Uterus (tissue), 2 donors: ENCODE results near the gene PLS1.

ENCODE experiments used
- POLR2A ChIP-seq, 2 donors: fragments of 450-650 bp; IDR thresholded peaks; one replicate each; pipeline ENCODE4 v1.6.1; 2016; ENCODE audit warnings: antibody characterized with exemption in 2 of 2, mild to moderate bottlenecking in 1 of 2, moderate library complexity in 1 of 2
- TF ChIP-seq, protein P1 (sequence below), 4 experiments: fragments of 200-600 bp in 2 of 4; fragments of 450-650 bp in 2 of 4; sonication (generic) in 2 of 4; IDR thresholded peaks; one replicate each; pipeline ENCODE4 v1.5.1; 2016 to 2019; ENCODE audit warnings: antibody characterized with exemption in 4 of 4, mild to moderate bottlenecking in 2 of 4, moderate library complexity in 1 of 4

DNA sequence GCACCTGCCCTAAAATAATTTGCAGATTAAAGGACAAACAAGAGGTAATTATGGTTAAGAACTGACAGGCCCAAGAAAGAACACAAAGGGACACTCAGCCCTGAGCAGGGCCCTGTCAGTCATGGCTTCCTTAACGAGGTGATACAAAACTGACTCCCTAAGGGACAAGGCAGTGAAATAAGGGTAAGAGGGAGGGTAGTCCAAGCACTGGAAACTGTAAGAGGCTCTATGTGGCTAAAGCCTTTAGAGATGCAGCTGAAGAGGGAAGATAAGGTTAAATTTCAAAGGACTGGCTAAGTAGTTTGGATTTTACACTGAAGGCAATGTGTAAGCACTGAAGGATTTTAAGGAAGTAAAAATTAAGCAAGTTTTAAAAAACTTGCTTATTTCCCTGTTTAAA is 21.5 kb upstream of the PLS1 start:
- TF ChIP-seq, protein P1, sequence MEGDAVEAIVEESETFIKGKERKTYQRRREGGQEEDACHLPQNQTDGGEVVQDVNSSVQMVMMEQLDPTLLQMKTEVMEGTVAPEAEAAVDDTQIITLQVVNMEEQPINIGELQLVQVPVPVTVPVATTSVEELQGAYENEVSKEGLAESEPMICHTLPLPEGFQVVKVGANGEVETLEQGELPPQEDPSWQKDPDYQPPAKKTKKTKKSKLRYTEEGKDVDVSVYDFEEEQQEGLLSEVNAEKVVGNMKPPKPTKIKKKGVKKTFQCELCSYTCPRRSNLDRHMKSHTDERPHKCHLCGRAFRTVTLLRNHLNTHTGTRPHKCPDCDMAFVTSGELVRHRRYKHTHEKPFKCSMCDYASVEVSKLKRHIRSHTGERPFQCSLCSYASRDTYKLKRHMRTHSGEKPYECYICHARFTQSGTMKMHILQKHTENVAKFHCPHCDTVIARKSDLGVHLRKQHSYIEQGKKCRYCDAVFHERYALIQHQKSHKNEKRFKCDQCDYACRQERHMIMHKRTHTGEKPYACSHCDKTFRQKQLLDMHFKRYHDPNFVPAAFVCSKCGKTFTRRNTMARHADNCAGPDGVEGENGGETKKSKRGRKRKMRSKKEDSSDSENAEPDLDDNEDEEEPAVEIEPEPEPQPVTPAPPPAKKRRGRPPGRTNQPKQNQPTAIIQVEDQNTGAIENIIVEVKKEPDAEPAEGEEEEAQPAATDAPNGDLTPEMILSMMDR (IDR thresholded peaks at IDR 0.05) = no peak
- no peak for TF ChIP-seq POLR2A (IDR thresholded peaks at IDR 0.05)
